Fibroblast of mammary gland (primary cell): Measurements from ENCODE around the gene ACBD3.

ENCODE experiments used
- DNase-seq: peaks from one replicate; pipeline ENCODE4 v3.0.0-alpha.2; 2010; ENCODE audit warnings: low read depth
- H3K4me3 ChIP-seq: 2 replicates; pipeline ENCODE4 v1.5.1; 2011; ENCODE audit warnings: low read depth, mild to moderate bottlenecking, low read length, moderate library complexity; ENCODE audit not compliant: control insufficient read depth
- TF ChIP-seq, protein P1 (sequence below): conservative IDR thresholded peaks from 2 replicates; pipeline ENCODE4 v1.5.1; 2011; ENCODE audit warnings: low read depth, low read length, inconsistent platforms; ENCODE audit not compliant: control insufficient read depth, insufficient read depth

Gene ACBD3

GRCh38 chr1:226158983-226159382 is 27.6 kb downstream of the ACBD3 start:
- no peak overlapping the region for H3K4me3 ChIP-seq
- TF ChIP-seq, protein P1, sequence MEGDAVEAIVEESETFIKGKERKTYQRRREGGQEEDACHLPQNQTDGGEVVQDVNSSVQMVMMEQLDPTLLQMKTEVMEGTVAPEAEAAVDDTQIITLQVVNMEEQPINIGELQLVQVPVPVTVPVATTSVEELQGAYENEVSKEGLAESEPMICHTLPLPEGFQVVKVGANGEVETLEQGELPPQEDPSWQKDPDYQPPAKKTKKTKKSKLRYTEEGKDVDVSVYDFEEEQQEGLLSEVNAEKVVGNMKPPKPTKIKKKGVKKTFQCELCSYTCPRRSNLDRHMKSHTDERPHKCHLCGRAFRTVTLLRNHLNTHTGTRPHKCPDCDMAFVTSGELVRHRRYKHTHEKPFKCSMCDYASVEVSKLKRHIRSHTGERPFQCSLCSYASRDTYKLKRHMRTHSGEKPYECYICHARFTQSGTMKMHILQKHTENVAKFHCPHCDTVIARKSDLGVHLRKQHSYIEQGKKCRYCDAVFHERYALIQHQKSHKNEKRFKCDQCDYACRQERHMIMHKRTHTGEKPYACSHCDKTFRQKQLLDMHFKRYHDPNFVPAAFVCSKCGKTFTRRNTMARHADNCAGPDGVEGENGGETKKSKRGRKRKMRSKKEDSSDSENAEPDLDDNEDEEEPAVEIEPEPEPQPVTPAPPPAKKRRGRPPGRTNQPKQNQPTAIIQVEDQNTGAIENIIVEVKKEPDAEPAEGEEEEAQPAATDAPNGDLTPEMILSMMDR = no peak
- DNase-seq = no peak

GRCh38 chr1:226158457-226158856 is 28.1 kb downstream of the ACBD3 start:
- TF ChIP-seq, protein P1 = no peak
- DNase-seq = no peak
- H3K4me3 ChIP-seq = no peak overlapping the region

DNA sequence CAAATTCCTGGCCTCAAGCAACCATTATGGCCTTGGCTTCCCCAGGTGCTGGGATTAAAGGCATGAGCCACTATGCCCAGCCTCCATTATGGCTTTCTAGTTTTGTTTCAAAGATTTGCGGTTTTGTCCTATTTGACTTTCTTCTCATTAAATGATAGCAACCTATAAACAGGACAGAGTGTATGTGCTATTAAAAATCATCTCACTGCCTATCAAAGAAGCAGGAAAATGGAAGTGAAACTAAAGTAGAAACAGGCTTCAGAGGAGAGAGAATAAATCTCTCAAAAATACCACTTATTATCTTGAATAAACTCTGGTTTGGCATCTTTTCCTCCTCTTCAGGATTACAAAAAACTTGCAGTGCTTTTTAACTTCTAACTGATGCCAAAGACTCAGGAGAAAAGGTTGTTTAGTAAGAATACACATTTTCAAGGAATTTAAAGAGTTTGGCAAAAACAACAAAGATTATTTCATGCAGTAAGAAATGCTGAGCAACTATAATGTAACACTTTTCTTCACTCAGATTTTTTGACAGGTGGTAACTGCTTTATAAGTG is 28.7 kb downstream of the ACBD3 start:
- H3K4me3 ChIP-seq = no peak overlapping the region
- TF ChIP-seq, protein P1 = no peak
- no peak for DNase-seq

- no peak for DNase-seq
- TF ChIP-seq, protein P1 = no peak
- H3K4me3 ChIP-seq = no peak overlapping the region
Observed at GRCh38 chr1:226154593-226154992, 31.9 kb downstream of the ACBD3 start.

DNA sequence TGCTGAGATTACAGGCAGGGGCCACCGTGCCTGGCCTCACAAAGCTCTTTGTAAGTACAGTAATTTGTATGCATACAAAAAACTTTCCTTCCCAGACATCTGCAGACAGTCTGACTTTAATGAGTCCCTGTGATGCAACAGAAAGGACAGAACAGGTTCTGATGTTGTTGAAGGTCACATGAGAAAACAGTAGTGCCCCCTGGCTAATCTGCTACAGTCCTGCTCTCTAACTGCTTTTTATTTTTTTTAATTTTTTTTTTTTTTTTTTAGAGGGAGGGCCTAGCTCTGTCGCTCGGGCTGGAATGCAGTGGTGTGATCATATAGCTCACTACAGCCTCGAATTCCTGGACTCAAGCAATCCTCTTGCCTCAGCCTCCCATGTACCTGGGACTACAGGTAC is 36.7 kb downstream of the ACBD3 start:
- H3K4me3 ChIP-seq = no peak overlapping the region
- TF ChIP-seq, protein P1 = no peak
- peak; percentile 48 for DNase-seq

GRCh38 chr1:226148121-226148648 is 38.4 kb downstream of the ACBD3 start:
- TF ChIP-seq, protein P1 = no peak
- no peak overlapping the region for H3K4me3 ChIP-seq
- DNase-seq = no peak
